ENCODE data around the gene FOXA3.

The FOXA3 gene

GRCh38 chr19:45824531-45825262, 39.4 kb upstream of the FOXA3 start:
- ChIA-PET CTCF (interaction anchor here (0.6 to 4.1 kb wide), 7 partner anchors 7 to 441 kb away, joined by 3 to 35 read pairs (median 4); no protein-coding TSS in a partner anchor), POLR2A (interaction anchor here (1.1 to 2.1 kb wide), 3 partner anchors 8 to 55 kb away, joined by 3 to 7 read pairs (median 6); partner anchors contain the start of genes SIX5 and SYMPK)
- H3K4me1 ChIP-seq (ENCODE audit: control insufficient read depth, insufficient read depth, low read length) = no peaks in the 10 kb centered on the region
- peaks cover 3 to 94% of the 10 kb centered on the region in 2 experiments; a peak in 2 of 3 replicates for H3K36me3 ChIP-seq (ENCODE audit: control insufficient read depth in 2 of 2, insufficient read depth in 1 of 2, low read length in 2 of 2)
- TF ChIP-seq SP3 (tag by site-specific recombination; IDR thresholded peaks at IDR 0.05) = no peak
- no peak for TF ChIP-seq FEZF1 (tag by site-specific recombination; IDR thresholded peaks at IDR 0.05)
- TF ChIP-seq ZNF670 (tag by site-specific recombination; IDR thresholded peaks at IDR 0.05; ENCODE audit: low read depth) = no peak
- TF ChIP-seq INSM2 (tag by site-specific recombination; IDR thresholded peaks at IDR 0.05) = no peak
- no peak for TF ChIP-seq ZNF639 (tag by site-specific recombination; IDR thresholded peaks at IDR 0.05)
- no peak for TF ChIP-seq ZSCAN4 (tag by site-specific recombination; IDR thresholded peaks at IDR 0.05)
- TF ChIP-seq ZBTB6 (tag by site-specific recombination; IDR thresholded peaks at IDR 0.05) = no peak
- no peak for TF ChIP-seq ZNF549 (tag by site-specific recombination; IDR thresholded peaks at IDR 0.05)
- TF ChIP-seq TCF7L2 (IDR thresholded peaks at IDR 0.05; ENCODE audit: borderline replicate concordance, low read depth, low read length) = no peak
- TF ChIP-seq ZNF138 (tag by site-specific recombination; IDR thresholded peaks at IDR 0.05; ENCODE audit: borderline replicate concordance) = no peak
- TF ChIP-seq ZNF558 (tag by site-specific recombination; IDR thresholded peaks at IDR 0.05) = no peak
- TF ChIP-seq ZNF585B (tag by site-specific recombination; IDR thresholded peaks at IDR 0.05) = no peak
- TF ChIP-seq ZXDB (tag by site-specific recombination; IDR thresholded peaks at IDR 0.05) = no peak
- TF ChIP-seq ZNF501 (tag by site-specific recombination; IDR thresholded peaks at IDR 0.05) = no peak
- no peak for TF ChIP-seq MYNN (tag by site-specific recombination; IDR thresholded peaks at IDR 0.05; ENCODE audit: borderline replicate concordance)
- TF ChIP-seq PRDM2 (tag by site-specific recombination; IDR thresholded peaks at IDR 0.05; ENCODE audit: borderline replicate concordance) = no peak
- no peak for TF ChIP-seq ZNF292 (tag by site-specific recombination; IDR thresholded peaks at IDR 0.05; ENCODE audit: borderline replicate concordance, low read depth)
- no peak for TF ChIP-seq HOXC10 (CRISPR knock-in tag; IDR thresholded peaks at IDR 0.05)
- TF ChIP-seq MZF1 (tag by site-specific recombination; IDR thresholded peaks at IDR 0.05; ENCODE audit: borderline replicate concordance) = no peak
- H3K27ac ChIP-seq (ENCODE audit: extremely low read depth, low read depth, low read length) = 0 out of 2 replicates have a peak overlapping the region, but pooled peaks have one; percentile 9
- no peak overlapping the region for H3K4me3 ChIP-seq (ENCODE audit: low read depth, low read length)
- H3K9me3 ChIP-seq (ENCODE audit: control insufficient read depth, insufficient read depth, low read depth, low read length) = no peaks in the 10 kb centered on the region

Data from HEK293 (cell line).